Measurements from ENCODE around the gene ADGRD1. TPM values are rescaled to one million over a fixed set of nuclear protein-coding genes. Genes with fewer than 3 reads are reported as not detected.

Gene ADGRD1
- total RNA-seq, 1 donor from 2014 or later = 1.7 TPM

DNA sequence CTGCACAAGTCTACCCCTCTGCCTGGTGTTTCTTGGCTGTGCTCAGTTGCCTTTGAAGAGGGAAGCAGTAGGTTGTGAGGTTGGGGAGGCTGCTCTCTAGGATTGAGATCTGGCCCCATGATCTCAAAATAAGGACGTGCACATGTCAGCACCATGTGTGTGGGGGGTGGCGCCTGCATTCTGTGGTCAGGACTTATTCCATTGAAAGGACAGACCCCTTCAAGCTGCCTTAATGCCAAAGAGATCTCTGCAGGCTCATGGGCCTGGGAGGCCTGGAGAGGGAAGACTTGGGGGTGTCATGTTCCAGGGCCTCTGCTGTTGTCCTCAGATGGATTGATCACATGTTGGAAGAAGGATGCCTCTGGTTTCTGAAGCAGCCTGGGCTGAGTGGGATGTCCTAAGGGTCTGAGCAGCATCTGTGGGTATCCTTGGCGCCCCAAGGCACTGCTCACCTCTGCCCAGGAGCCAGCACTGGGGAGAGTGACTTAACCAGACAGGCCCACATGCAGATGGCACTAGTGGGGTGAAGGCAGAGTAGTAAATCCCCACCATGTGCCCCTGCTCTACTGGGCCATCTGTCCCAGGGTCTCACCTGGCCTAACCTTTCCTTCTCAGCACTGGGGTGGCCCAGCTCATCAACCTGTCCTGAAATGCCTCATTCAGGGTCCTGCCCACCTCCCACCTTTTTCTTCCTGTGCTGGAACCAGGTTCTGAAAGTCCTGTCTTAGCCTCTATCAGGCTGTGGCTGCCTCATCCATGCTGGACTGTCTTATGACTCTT is 118.9 kb downstream of the ADGRD1 start:
- Mint-ChIP-seq H3K4me1 (ENCODE audit: unreplicated experiment) (no peaks in the 10 kb centered on the region), H3K9me3 (ENCODE audit: unreplicated experiment) (no peaks in the 10 kb centered on the region), H3K4me3 (ENCODE audit: unreplicated experiment) (no peak overlapping the region), H3K27me3 (ENCODE audit: unreplicated experiment) (peaks cover 4% of the 10 kb centered on the region), H3K27ac (ENCODE audit: unreplicated experiment) (no peak overlapping the region), H3K36me3 (ENCODE audit: low read depth, unreplicated experiment) (peaks cover 3% of the 10 kb centered on the region)
- DNase-seq (ENCODE audit: low spot score) = no peak
- TF ChIP-seq, protein P1, sequence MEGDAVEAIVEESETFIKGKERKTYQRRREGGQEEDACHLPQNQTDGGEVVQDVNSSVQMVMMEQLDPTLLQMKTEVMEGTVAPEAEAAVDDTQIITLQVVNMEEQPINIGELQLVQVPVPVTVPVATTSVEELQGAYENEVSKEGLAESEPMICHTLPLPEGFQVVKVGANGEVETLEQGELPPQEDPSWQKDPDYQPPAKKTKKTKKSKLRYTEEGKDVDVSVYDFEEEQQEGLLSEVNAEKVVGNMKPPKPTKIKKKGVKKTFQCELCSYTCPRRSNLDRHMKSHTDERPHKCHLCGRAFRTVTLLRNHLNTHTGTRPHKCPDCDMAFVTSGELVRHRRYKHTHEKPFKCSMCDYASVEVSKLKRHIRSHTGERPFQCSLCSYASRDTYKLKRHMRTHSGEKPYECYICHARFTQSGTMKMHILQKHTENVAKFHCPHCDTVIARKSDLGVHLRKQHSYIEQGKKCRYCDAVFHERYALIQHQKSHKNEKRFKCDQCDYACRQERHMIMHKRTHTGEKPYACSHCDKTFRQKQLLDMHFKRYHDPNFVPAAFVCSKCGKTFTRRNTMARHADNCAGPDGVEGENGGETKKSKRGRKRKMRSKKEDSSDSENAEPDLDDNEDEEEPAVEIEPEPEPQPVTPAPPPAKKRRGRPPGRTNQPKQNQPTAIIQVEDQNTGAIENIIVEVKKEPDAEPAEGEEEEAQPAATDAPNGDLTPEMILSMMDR (IDR thresholded peaks at IDR 0.05; ENCODE audit: unreplicated experiment) = no peak

GRCh38 chr12:131074221-131075083 is 120.7 kb downstream of the ADGRD1 start:
- no peak for DNase-seq (ENCODE audit: low spot score)
- Mint-ChIP-seq H3K27ac (ENCODE audit: unreplicated experiment) (no peak overlapping the region), H3K27me3 (ENCODE audit: unreplicated experiment) (peaks cover 4% of the 10 kb centered on the region), H3K4me1 (ENCODE audit: unreplicated experiment) (no peaks in the 10 kb centered on the region), H3K36me3 (ENCODE audit: low read depth, unreplicated experiment) (peaks cover 3% of the 10 kb centered on the region), H3K9me3 (ENCODE audit: unreplicated experiment) (no peaks in the 10 kb centered on the region), H3K4me3 (ENCODE audit: unreplicated experiment) (no peak overlapping the region)
- TF ChIP-seq, protein P1 (IDR thresholded peaks at IDR 0.05; ENCODE audit: unreplicated experiment) = no peak

DNA sequence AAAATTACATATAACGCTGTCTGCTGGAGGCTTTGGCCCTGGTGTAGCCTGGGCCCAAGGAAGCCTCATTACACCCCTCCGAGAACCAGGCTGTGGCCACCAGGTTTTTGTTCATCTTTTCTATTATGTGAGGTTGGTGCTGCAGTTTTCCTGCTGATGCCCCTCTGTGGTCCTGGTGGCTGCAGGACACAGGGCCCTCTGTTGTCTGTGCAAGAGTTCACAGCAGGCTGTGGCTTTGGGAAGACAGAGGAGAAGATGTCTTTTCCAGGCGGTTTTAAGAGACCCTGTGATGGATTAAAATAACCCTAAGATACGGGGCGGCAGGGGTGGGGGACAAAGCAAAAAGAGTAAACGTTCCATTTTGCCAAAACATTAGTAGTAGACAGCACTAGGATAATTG is 121.5 kb downstream of the ADGRD1 start:
- DNase-seq (ENCODE audit: low spot score) = no peak
- Mint-ChIP-seq H3K4me3 (ENCODE audit: unreplicated experiment) (no peak overlapping the region), H3K9me3 (ENCODE audit: unreplicated experiment) (no peaks in the 10 kb centered on the region), H3K27ac (ENCODE audit: unreplicated experiment) (no peak overlapping the region), H3K27me3 (ENCODE audit: unreplicated experiment) (peaks cover 4% of the 10 kb centered on the region), H3K36me3 (ENCODE audit: low read depth, unreplicated experiment) (peaks cover 3% of the 10 kb centered on the region), H3K4me1 (ENCODE audit: unreplicated experiment) (no peaks in the 10 kb centered on the region)
- TF ChIP-seq, protein P1 (IDR thresholded peaks at IDR 0.05; ENCODE audit: unreplicated experiment) = no peak

DNA sequence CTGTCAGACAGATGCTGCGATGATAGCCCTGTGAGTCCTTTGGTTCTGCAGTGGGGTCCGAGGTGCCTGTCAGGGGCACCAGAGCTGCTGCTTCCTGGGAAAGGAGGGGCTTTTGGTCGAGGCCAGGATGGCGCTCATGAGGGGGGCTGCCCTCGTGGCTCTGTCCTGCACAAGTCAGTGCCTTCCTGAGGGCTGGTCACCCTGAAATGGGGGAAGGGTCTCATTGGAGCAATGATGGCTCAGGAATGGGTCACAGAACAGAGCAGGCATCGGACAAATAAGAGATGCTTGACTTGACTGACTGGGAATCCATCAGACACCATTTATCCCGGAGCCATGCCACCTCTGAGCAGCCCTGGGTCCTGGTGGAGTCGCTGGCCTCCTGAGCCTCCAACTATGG is 121.9 kb downstream of the ADGRD1 start:
- H3K27me3 Mint-ChIP-seq (ENCODE audit: unreplicated experiment) = peaks cover 4% of the 10 kb centered on the region
- no peak overlapping the region for H3K4me3 Mint-ChIP-seq (ENCODE audit: unreplicated experiment)
- peaks cover 3% of the 10 kb centered on the region for H3K36me3 Mint-ChIP-seq (ENCODE audit: low read depth, unreplicated experiment)
- no peak for DNase-seq (ENCODE audit: low spot score)
- TF ChIP-seq, protein P1 (IDR thresholded peaks at IDR 0.05; ENCODE audit: unreplicated experiment) = no peak
- no peaks in the 10 kb centered on the region for H3K4me1 Mint-ChIP-seq (ENCODE audit: unreplicated experiment)
- H3K9me3 Mint-ChIP-seq (ENCODE audit: unreplicated experiment) = no peaks in the 10 kb centered on the region
- no peak overlapping the region for H3K27ac Mint-ChIP-seq (ENCODE audit: unreplicated experiment)

Measured in endothelial cell (in vitro differentiated cells).